Measurements from ENCODE around the gene LMOD1.

DNA sequence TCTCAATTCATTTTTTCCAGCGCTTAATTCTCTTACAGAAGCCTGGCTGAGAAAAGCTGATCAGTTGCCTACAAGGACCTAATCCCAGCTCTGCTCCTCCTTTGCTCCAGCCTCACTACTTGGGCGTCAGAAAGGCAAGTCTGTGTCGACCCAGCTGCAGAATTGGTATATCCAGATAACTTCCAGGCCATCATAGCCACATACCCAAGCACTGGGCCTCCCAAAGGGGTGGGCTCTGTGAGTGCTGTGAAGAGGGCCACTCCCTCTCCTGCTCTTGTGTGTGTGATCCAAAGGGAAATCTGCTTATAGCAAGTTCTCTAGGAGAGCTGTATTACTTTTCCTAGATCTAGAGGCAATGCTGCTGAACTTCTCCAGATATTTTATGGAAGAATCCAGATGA lies 18.1 kb downstream of the LMOD1 start:
- TF ChIP-seq PAX5 (IDR thresholded peaks at IDR 0.05; ENCODE audit: insufficient read depth, low read length, severe bottlenecking) (no peak), POLR2A (IDR thresholded peaks at IDR 0.05; ENCODE audit: low read depth, low read length) (no peak), POLR2AphosphoS5 (IDR thresholded peaks at IDR 0.05; ENCODE audit: low read depth, low read length) (no peak), TAF1 (IDR thresholded peaks at IDR 0.05; ENCODE audit: low read depth, low read length) (no peak), POU2F2 (IDR thresholded peaks at IDR 0.05; ENCODE audit: low read depth, low read length) (no peak)
